Measurements from ENCODE around the gene FAM89B.

GRCh38 chr11:65537620-65538231 lies 34.6 kb upstream of the FAM89B start:
- TF ChIP-seq CTCF (IDR thresholded peaks at IDR 0.05 in 8 of 11, conservative IDR thresholded peaks at IDR 0.05 in 3 of 11) = no peak
- no peak for TF ChIP-seq POLR2A (IDR thresholded peaks at IDR 0.05)

All from spleen (tissue), 7 donors.